Trophoblast cell (in vitro differentiated cells and primary cell): Measurements from ENCODE around the gene GPBP1L1.

Experiments used
- DNase-seq, 2 donors: peaks; one replicate each; pipeline ENCODE4 v3.0.0-alpha.2; 2016
- H2AFZ ChIP-seq: 2 replicates; pipeline ENCODE4 v1.6.1; 2013; ENCODE audit warnings: low read length, moderate library complexity, mild to moderate bottlenecking; ENCODE audit not compliant: insufficient read depth, poor library complexity
- H2AK5ac ChIP-seq: 2 replicates; pipeline ENCODE4 v1.6.1; 2013; ENCODE audit warnings: mild to moderate bottlenecking, low read length
- H2BK120ac ChIP-seq: 2 replicates; pipeline ENCODE4 v1.6.1; 2013; ENCODE audit warnings: low read length, mild to moderate bottlenecking, moderate library complexity; ENCODE audit not compliant: insufficient read depth, poor library complexity
- H2BK12ac ChIP-seq: 2 replicates; pipeline ENCODE4 v1.6.1; 2013; ENCODE audit warnings: mild to moderate bottlenecking, low read length, moderate library complexity
- H2BK5ac ChIP-seq: 2 replicates; pipeline ENCODE4 v1.6.1; 2013; ENCODE audit warnings: low read length, low read depth, moderate library complexity, mild to moderate bottlenecking; ENCODE audit not compliant: poor library complexity
- H3K14ac ChIP-seq: 2 replicates; pipeline ENCODE4 v1.6.1; 2013; ENCODE audit warnings: mild to moderate bottlenecking, low read length
- H3K18ac ChIP-seq: 2 replicates; pipeline ENCODE4 v1.6.1; 2013; ENCODE audit warnings: mild to moderate bottlenecking, low read length
- H3K23ac ChIP-seq: 2 replicates; pipeline ENCODE4 v1.6.1; 2013; ENCODE audit warnings: low read length
- H3K27ac ChIP-seq: 2 replicates; pipeline ENCODE4 v1.5.1; 2013; ENCODE audit warnings: low read depth, mild to moderate bottlenecking, inconsistent platforms, low read length, moderate library complexity
- H3K27me3 ChIP-seq: 2 replicates; pipeline ENCODE4 v1.6.1; 2013; ENCODE audit warnings: inconsistent platforms, mild to moderate bottlenecking, low read length, moderate library complexity; ENCODE audit not compliant: insufficient read depth
- H3K36me3 ChIP-seq, 2 experiments: 1 replicate in 1 of 2; 2 replicates in 1 of 2; pipeline ENCODE4 v1.6.1; 2013; ENCODE audit warnings: low read length in 2 of 2, mild to moderate bottlenecking in 2 of 2, moderate library complexity in 1 of 2; ENCODE audit not compliant: insufficient read depth in 2 of 2, control insufficient read depth in 1 of 2
- H3K4ac ChIP-seq: 2 replicates; pipeline ENCODE4 v1.6.1; 2013; ENCODE audit warnings: low read depth, mild to moderate bottlenecking, low read length, moderate library complexity
- H3K4me1 ChIP-seq, 2 experiments: 1 replicate in 1 of 2; 2 replicates in 1 of 2; pipeline ENCODE4 v1.6.1; 2013; ENCODE audit warnings: low read length in 2 of 2, mild to moderate bottlenecking in 2 of 2, moderate library complexity in 1 of 2; ENCODE audit not compliant: insufficient read depth in 2 of 2, control insufficient read depth in 1 of 2
- H3K4me2 ChIP-seq: 2 replicates; pipeline ENCODE4 v1.6.1; 2013; ENCODE audit warnings: inconsistent platforms, mild to moderate bottlenecking, low read length, moderate library complexity
- H3K4me3 ChIP-seq: 2 replicates; pipeline ENCODE4 v1.5.1; 2013; ENCODE audit warnings: mild to moderate bottlenecking, low read depth, low read length, inconsistent platforms
- H3K79me1 ChIP-seq: one replicate; pipeline ENCODE4 v1.6.1; 2013; ENCODE audit warnings: low read length
- H3K79me2 ChIP-seq: 2 replicates; pipeline ENCODE4 v1.6.1; 2013; ENCODE audit warnings: low read length, mild to moderate bottlenecking; ENCODE audit not compliant: control insufficient read depth, insufficient read depth, poor library complexity
- H3K9ac ChIP-seq: 2 replicates; pipeline ENCODE4 v1.6.1; 2013; ENCODE audit warnings: mild to moderate bottlenecking, low read length
- H3K9me3 ChIP-seq: 2 replicates; pipeline ENCODE4 v1.6.1; 2013; ENCODE audit warnings: low read depth, mild to moderate bottlenecking, control low read depth, inconsistent platforms, low read length; ENCODE audit not compliant: insufficient read depth
- H4K12ac ChIP-seq: 2 replicates; pipeline ENCODE4 v1.6.1; 2013; ENCODE audit warnings: low read depth, mild to moderate bottlenecking, low read length, moderate library complexity
- H4K8ac ChIP-seq: 2 replicates; pipeline ENCODE4 v1.6.1; 2013; ENCODE audit warnings: low read depth, mild to moderate bottlenecking, low read length, moderate library complexity
- H4K91ac ChIP-seq: one replicate; pipeline ENCODE4 v1.6.1; 2013; ENCODE audit warnings: low read depth, mild to moderate bottlenecking, low read length, moderate library complexity
- WGBS: extraction: QIAGEN DNeasy Blood & Tissue Kit; methylation state at CpG from one replicate; pipeline ENCODE4 v1.1.7; 2013; ENCODE audit warnings: missing lambda C conversion rate; ENCODE audit not compliant: insufficient read length, insufficient coverage; ENCODE audit errors: extremely low coverage; 5-methylcytosine and 5-hydroxymethylcytosine counted together

GPBP1L1 gene

GRCh38 chr1:45668526-45668925, 17.8 kb downstream of the GPBP1L1 start:
- Histone ChIP-seq H3K23ac (no peak overlapping the region), H2BK5ac (no peak overlapping the region), H4K12ac (no peak overlapping the region), H4K8ac (no peak overlapping the region), H3K79me2 (peaks cover 18% of the 10 kb centered on the region), H3K4ac (peak overlapping the region; percentile 94), H3K27me3 (no peaks in the 10 kb centered on the region), H3K9ac (no peak overlapping the region), H2BK120ac (no peak overlapping the region), H3K18ac (no peak overlapping the region), H3K27ac (no peak overlapping the region), H4K91ac (no peak overlapping the region), H3K4me3 (no peak overlapping the region), H3K79me1 (peaks cover 1% of the 10 kb centered on the region), H3K36me3 (peaks cover 1 to 6% of the 10 kb centered on the region in 2 experiments), H3K4me1 (no peaks in the 10 kb centered on the region), H2BK12ac (no peak overlapping the region), H3K9me3 (no peaks in the 10 kb centered on the region), H2AFZ (no peak overlapping the region), H3K4me2 (no peak overlapping the region), H3K14ac (no peak overlapping the region), H2AK5ac (no peak overlapping the region)
- no peak for DNase-seq
- no CpG with 5 or more reads among the region's 4 CpGs for WGBS

GRCh38 chr1:45667321-45668111, 18.8 kb downstream of the GPBP1L1 start:
- no peaks in the 10 kb centered on the region for H3K27me3 ChIP-seq
- no peak overlapping the region for H3K23ac ChIP-seq
- no peaks in the 10 kb centered on the region for H3K9me3 ChIP-seq
- no peak overlapping the region for H2BK12ac ChIP-seq
- no peaks in the 10 kb centered on the region for H3K4me1 ChIP-seq
- H3K14ac ChIP-seq, result no peak overlapping the region
- peaks cover 1% of the 10 kb centered on the region for H3K79me1 ChIP-seq
- H4K8ac ChIP-seq, result no peak overlapping the region
- no peak overlapping the region for H2AK5ac ChIP-seq
- no CpG with 5 or more reads among the region's 8 CpGs for WGBS
- H3K4me3 ChIP-seq, result no peak overlapping the region
- H2BK120ac ChIP-seq, result no peak overlapping the region
- no peak overlapping the region for H3K9ac ChIP-seq
- no peak overlapping the region for H4K91ac ChIP-seq
- peaks cover 1 to 8% of the 10 kb centered on the region in 2 experiments for H3K36me3 ChIP-seq
- H2BK5ac ChIP-seq, result no peak overlapping the region
- no peak overlapping the region for H3K27ac ChIP-seq
- no peak overlapping the region for H4K12ac ChIP-seq
- peak overlapping the region; percentile 67 for H3K4ac ChIP-seq
- no peak overlapping the region for H3K4me2 ChIP-seq
- H2AFZ ChIP-seq, result no peak overlapping the region
- DNase-seq, result no peak
- H3K79me2 ChIP-seq, result peaks cover 19% of the 10 kb centered on the region
- no peak overlapping the region for H3K18ac ChIP-seq

- Histone ChIP-seq H3K4me3 (no peak overlapping the region), H3K4ac (no peak overlapping the region), H3K27ac (no peak overlapping the region), H3K23ac (no peak overlapping the region), H3K36me3 (peaks cover 1 to 8% of the 10 kb centered on the region in 2 experiments), H3K9ac (no peak overlapping the region), H3K27me3 (no peaks in the 10 kb centered on the region), H3K4me1 (no peaks in the 10 kb centered on the region), H2BK120ac (no peak overlapping the region), H3K79me2 (peaks cover 19% of the 10 kb centered on the region), H3K79me1 (peaks cover 1% of the 10 kb centered on the region), H3K14ac (no peak overlapping the region), H2BK12ac (no peak overlapping the region), H2AK5ac (no peak overlapping the region), H3K9me3 (no peaks in the 10 kb centered on the region), H3K4me2 (no peak overlapping the region), H3K18ac (no peak overlapping the region), H4K12ac (no peak overlapping the region), H4K8ac (no peak overlapping the region), H2AFZ (no peak overlapping the region), H4K91ac (no peak overlapping the region), H2BK5ac (no peak overlapping the region)
- no peak for DNase-seq
- no CpG with 5 or more reads among the region's 2 CpGs for WGBS
Measured at GRCh38 chr1:45666836-45667235, 19.5 kb downstream of the GPBP1L1 start.

GRCh38 chr1:45660336-45660735, 26.0 kb downstream of the GPBP1L1 start:
- Histone ChIP-seq H4K8ac (no peak overlapping the region), H3K79me1 (no peaks in the 10 kb centered on the region), H3K4me1 (no peaks in the 10 kb centered on the region), H2AK5ac (no peak overlapping the region), H3K14ac (no peak overlapping the region), H3K18ac (no peak overlapping the region), H2BK120ac (no peak overlapping the region), H3K4me3 (no peak overlapping the region), H3K36me3 (peaks cover 30 to 32% of the 10 kb centered on the region in 2 experiments), H2AFZ (no peak overlapping the region), H4K12ac (no peak overlapping the region), H2BK12ac (no peak overlapping the region), H3K79me2 (peaks cover 9% of the 10 kb centered on the region), H3K27me3 (no peaks in the 10 kb centered on the region), H3K23ac (no peak overlapping the region), H3K27ac (no peak overlapping the region), H4K91ac (no peak overlapping the region), H3K9me3 (no peaks in the 10 kb centered on the region), H2BK5ac (no peak overlapping the region), H3K4ac (no peak overlapping the region), H3K9ac (no peak overlapping the region), H3K4me2 (no peak overlapping the region)
- no CpG with 5 or more reads among the region's 2 CpGs for WGBS
- no peak for DNase-seq
